Common myeloid progenitor, CD34-positive (primary cell): ENCODE data around the gene CCDC167.

Source experiments
- CTCF ChIA-PET: fragments of 350-600 bp; sonication (Branson Sonifier 250); formaldehyde crosslinking; loops from one replicate; lab custom pipeline; 2021; ENCODE audit warnings: antibody characterized with exemption; lab: Charles Lee
- POLR2A ChIA-PET: fragments of 350-600 bp; sonication (Branson Sonifier 250); formaldehyde crosslinking; loops from one replicate; lab custom pipeline; 2021; ENCODE audit warnings: antibody characterized with exemption; lab: Charles Lee
- DNase-seq, 3 donors: peaks; one replicate each; pipeline versions ENCODE4 v3.0.0 to v3.0.0-alpha.2; 2013
- H3K27ac ChIP-seq, 2 experiments: 1 replicate in 1 of 2; 2 replicates in 1 of 2; pipeline ENCODE4 v1.7.0; 2013; ENCODE audit warnings: inconsistent platforms in 2 of 2, low read length in 2 of 2, mild to moderate bottlenecking in 2 of 2, low read depth in 1 of 2, moderate library complexity in 1 of 2; ENCODE audit not compliant: severe bottlenecking in 2 of 2, insufficient read depth in 1 of 2, poor library complexity in 1 of 2
- H3K27me3 ChIP-seq, 5 experiments: replicated peaks in 2 of 5; 1 replicate in 3 of 5; 2 replicates in 2 of 5; pipeline versions ENCODE4 v1.6.1 to v1.7.0; 2013; ENCODE audit warnings: low read length in 4 of 5, mild to moderate bottlenecking in 2 of 5, moderate library complexity in 2 of 5, inconsistent platforms in 1 of 5; ENCODE audit not compliant: insufficient read depth in 5 of 5, control insufficient read depth in 4 of 5
- H3K36me3 ChIP-seq, 4 experiments: 1 replicate in 2 of 4; 2 replicates in 2 of 4; pipeline versions ENCODE4 v1.6.1 to v1.7.0; 2013; ENCODE audit warnings: low read length in 3 of 4, control low read depth in 1 of 4, mild to moderate bottlenecking in 1 of 4; ENCODE audit not compliant: control insufficient read depth in 4 of 4, insufficient read depth in 4 of 4
- H3K4me1 ChIP-seq, 4 experiments: 1 replicate in 3 of 4; 2 replicates in 1 of 4; pipeline versions ENCODE4 v1.6.1 to v1.7.1; 2013; ENCODE audit warnings: low read length in 3 of 4, mild to moderate bottlenecking in 3 of 4, control low read depth in 1 of 4, inconsistent platforms in 1 of 4, moderate library complexity in 1 of 4; ENCODE audit not compliant: control insufficient read depth in 4 of 4, insufficient read depth in 4 of 4; ENCODE audit errors: control extremely low read depth in 1 of 4
- H3K4me3 ChIP-seq, 7 experiments: 1 replicate in 4 of 7; 2 replicates in 3 of 7; pipeline versions ENCODE4 v1.5.1 to v1.7.0; 2013; ENCODE audit warnings: mild to moderate bottlenecking in 7 of 7, low read length in 6 of 7, moderate library complexity in 6 of 7, inconsistent platforms in 2 of 7, low read depth in 2 of 7, control low read depth in 1 of 7; ENCODE audit not compliant: insufficient read depth in 4 of 7, control insufficient read depth in 1 of 7; ENCODE audit errors: extremely low read depth in 1 of 7
- H3K9me3 ChIP-seq, 5 experiments: 1 replicate in 4 of 5; 2 replicates in 1 of 5; pipeline versions ENCODE4 v1.6.1 to v1.7.1; 2013; ENCODE audit warnings: low read length in 4 of 5, mild to moderate bottlenecking in 2 of 5, inconsistent platforms in 1 of 5, low read depth in 1 of 5, moderate library complexity in 1 of 5; ENCODE audit not compliant: control insufficient read depth in 4 of 5, insufficient read depth in 2 of 5; ENCODE audit errors: control extremely low read depth in 1 of 5
- WGBS: methylation state at CpG from one replicate; pipeline ENCODE4 v1.1.5; 2013; ENCODE audit not compliant: insufficient coverage; 5-methylcytosine and 5-hydroxymethylcytosine counted together

CCDC167 gene

DNA sequence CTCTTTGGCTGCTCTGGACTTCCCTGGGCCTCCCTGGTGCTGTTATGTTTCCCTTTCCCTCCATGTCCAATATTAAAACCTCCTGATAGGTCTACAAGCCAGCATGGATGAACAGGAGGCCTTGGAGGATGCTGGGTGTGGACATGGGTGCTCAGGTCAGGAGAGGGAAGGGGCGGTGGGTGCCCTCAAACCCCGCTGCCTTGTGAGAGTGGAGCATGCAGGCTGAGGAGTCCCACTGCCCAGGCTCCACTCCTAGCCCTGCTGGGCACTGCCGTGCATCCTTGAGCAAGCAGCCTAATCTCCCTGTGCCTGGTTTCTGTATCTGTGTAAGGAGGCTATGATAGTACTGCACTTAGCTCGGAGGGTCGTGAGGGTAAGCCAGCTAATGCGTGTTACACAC, 18.4 kb upstream of the CCDC167 start:
- Histone ChIP-seq H3K27me3 (peaks cover 0 to 49% (median 6%) of the 10 kb centered on the region in 5 experiments), H3K4me1 (peaks cover 10 to 55% (median 48%) of the 10 kb centered on the region in 4 experiments), H3K9me3 (peaks cover 0 to 6% (median 0%) of the 10 kb centered on the region in 5 experiments), H3K4me3 (no peak overlapping the region), H3K27ac (no peak overlapping the region), H3K36me3 (no peaks in the 10 kb centered on the region)
- 92% methylated on average over 2 of the region's 6 CpGs for WGBS
- POLR2A ChIA-PET: no interaction called here
- CTCF ChIA-PET: interaction anchor here (0.8 to 2.1 kb wide), 3 partner anchors 26 to 30 kb away, joined by 3 to 6 read pairs (median 5); no protein-coding TSS in a partner anchor
- DNase-seq: no peak

DNA sequence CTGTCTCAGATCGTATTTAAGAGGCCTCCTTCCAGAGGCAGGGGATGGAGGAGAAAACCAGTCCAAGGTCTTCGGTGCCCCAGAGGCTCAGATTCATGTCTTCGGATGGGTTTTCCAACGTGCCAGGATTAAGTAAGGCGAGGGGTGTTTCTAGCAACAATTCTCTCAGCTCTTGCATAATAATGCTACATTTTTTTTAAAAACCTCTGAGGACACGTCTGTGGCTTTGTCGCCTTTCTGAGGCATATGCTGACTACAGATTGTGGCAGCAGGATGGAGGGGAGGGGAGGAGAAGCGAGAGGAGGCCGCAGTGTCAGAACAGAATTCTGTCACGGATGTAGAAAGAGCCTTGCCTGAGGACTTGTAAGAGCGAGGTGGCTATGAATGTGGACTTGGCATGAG, 17.7 kb upstream of the CCDC167 start:
- peak; percentile 88 to 97 (median 96) for DNase-seq
- ChIA-PET POLR2A (no interaction called here), CTCF (interaction anchor here (1.1 to 3.0 kb wide), 4 partner anchors 19 to 48 kb away, joined by 3 to 9 read pairs (median 6); no protein-coding TSS in a partner anchor)
- Histone ChIP-seq H3K4me1 (peaks cover 10 to 57% (median 49%) of the 10 kb centered on the region in 4 experiments), H3K9me3 (peaks cover 0 to 6% (median 0%) of the 10 kb centered on the region in 5 experiments), H3K27me3 (peaks cover 0 to 49% (median 3%) of the 10 kb centered on the region in 5 experiments), H3K4me3 (peak overlapping the region in 1 of 7 experiments; percentile 5), H3K27ac (no peak overlapping the region), H3K36me3 (no peaks in the 10 kb centered on the region)
- whole genome bisulfite sequencing: 11% methylated on average over 9 of the region's 11 CpGs

DNA sequence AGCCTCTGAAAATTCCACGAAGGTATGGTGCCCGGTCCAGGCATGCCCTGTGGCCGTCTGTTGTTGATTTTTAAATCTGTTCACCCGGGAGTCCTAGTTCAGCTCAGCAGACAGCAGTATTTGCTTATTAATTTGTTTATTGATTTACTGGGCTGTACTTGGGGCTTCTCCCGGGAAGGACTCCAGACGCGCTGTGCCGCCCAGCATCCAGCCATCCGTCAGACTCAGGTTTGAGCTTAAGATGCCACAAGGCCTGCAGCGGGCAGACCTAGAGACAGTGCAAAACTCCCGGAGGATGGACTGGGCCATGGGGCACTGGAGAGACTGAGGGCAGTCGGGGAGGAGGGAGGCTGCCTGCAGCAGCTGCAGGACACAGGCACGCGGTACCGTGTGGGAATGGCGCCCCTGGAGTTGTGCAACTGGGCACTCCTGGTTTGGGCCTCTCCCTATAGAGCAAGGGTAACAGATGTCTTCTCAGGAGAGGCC, 17.3 kb upstream of the CCDC167 start:
- ChIA-PET CTCF (interaction anchor here (0.7 to 3.0 kb wide), 6 partner anchors 10 to 49 kb away, joined by 3 to 9 read pairs (median 4); no protein-coding TSS in a partner anchor), POLR2A (interaction anchor here (1.0 kb wide), 1 partner anchor 18 kb away, joined by 3 read pairs; no protein-coding TSS in a partner anchor)
- Histone ChIP-seq H3K27me3 (peaks cover 0 to 51% (median 0%) of the 10 kb centered on the region in 5 experiments), H3K27ac (no peak overlapping the region), H3K9me3 (peaks cover 0 to 6% (median 0%) of the 10 kb centered on the region in 5 experiments), H3K4me3 (peak overlapping the region in 1 of 7 experiments; percentile 5), H3K4me1 (peaks cover 10 to 57% (median 49%) of the 10 kb centered on the region in 4 experiments), H3K36me3 (no peaks in the 10 kb centered on the region)
- DNase-seq: no peak
- WGBS: 68% methylated on average over 16 of the region's 16 CpGs

DNA sequence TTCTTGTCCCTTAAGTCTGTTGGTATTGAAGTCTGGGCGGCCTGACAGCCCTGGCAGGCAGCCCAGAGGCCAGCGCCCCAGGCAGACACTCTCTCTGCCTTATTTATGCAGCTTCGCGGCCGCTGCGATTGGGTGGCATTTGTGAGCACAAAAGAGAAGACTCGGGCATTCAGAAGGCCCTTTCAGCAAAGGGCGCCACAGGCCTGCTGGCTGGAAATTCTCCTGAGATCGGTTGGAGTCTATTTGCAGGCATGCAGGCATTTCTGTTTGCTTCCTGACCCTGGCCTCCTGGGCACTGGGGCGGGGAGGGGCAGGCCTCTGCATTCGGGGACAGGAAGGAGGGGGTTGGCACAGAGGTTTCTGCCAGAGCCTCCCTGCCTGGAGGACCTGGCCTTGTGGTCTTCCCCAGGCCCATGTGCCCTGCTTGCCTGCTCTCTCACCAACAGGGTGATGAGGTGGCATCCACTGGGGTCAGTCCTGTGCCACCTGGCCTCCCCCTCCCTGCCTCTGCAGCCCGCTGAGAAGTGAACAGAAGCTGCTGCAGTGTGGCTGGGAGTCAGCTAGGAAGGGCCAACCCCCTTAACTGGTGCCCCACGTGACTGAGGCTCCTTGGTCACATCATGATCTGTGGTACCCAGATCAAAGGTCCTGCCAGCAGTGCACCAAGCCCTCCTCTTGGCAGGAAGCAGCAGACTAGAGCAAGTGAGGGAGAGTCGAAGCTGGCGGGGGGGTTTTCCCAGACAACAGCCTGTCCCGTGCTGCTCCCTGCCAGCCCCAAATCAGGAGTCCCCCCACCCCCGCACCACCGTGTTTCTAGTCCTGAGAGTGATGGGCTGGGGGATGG, 16.6 kb upstream of the CCDC167 start:
- H3K9me3 ChIP-seq: peaks cover 0 to 6% (median 0%) of the 10 kb centered on the region in 5 experiments
- no peak overlapping the region for H3K27ac ChIP-seq
- H3K36me3 ChIP-seq: no peaks in the 10 kb centered on the region
- peak in 2 of 3 donors; percentile 66 to 67 for DNase-seq
- H3K27me3 ChIP-seq: peaks cover 0 to 51% (median 0%) of the 10 kb centered on the region in 5 experiments
- CTCF ChIA-PET: interaction anchor here (0.6 to 3.0 kb wide), 6 partner anchors 9 to 229 kb away, joined by 3 to 9 read pairs (median 4); no protein-coding TSS in a partner anchor
- POLR2A ChIA-PET: interaction anchor here (0.6 to 1.0 kb wide), 2 partner anchors 17 to 50 kb away, joined by 3 read pairs; no protein-coding TSS in a partner anchor
- peak overlapping the region in 3 of 7 experiments; percentile 16 to 37 (median 37) for H3K4me3 ChIP-seq
- H3K4me1 ChIP-seq: peaks cover 10 to 54% (median 46%) of the 10 kb centered on the region in 4 experiments
- 14% methylated on average over 16 of the region's 18 CpGs for WGBS

DNA sequence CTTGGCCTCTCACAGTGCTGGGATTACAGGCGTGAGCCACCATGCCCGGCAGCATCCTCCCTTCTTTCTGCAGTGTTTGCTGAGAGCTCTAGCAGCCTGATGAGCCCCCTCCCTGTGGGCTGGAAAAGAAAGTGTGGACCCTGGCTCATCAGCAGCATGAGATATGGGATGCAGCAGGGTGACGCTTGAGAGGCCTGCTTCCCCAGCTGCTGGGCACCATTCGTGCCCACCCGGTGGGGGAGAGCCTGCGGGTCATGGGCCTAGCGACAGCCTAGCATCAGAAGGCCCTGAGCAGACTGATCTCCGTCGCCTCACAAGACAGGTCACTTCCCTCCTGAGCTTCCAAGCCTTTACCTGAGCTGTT, 16.0 kb upstream of the CCDC167 start:
- DNase-seq: no peak
- ChIA-PET POLR2A (interaction anchor here (0.6 kb wide), 1 partner anchor 50 kb away, joined by 3 read pairs; no protein-coding TSS in a partner anchor), CTCF (interaction anchor here (0.6 to 3.0 kb wide), 3 partner anchors 9 to 229 kb away, joined by 3 to 9 read pairs (median 4); no protein-coding TSS in a partner anchor)
- H3K4me3 ChIP-seq: peak overlapping the region in 2 of 7 experiments; percentile 16 to 37
- H3K9me3 ChIP-seq: peaks cover 0 to 6% (median 0%) of the 10 kb centered on the region in 5 experiments
- peaks cover 0 to 55% (median 0%) of the 10 kb centered on the region in 5 experiments for H3K27me3 ChIP-seq
- H3K4me1 ChIP-seq: peaks cover 10 to 47% (median 40%) of the 10 kb centered on the region in 4 experiments
- no peaks in the 10 kb centered on the region for H3K36me3 ChIP-seq
- H3K27ac ChIP-seq: no peak overlapping the region
- 66% methylated on average over 8 of the region's 9 CpGs for WGBS

DNA sequence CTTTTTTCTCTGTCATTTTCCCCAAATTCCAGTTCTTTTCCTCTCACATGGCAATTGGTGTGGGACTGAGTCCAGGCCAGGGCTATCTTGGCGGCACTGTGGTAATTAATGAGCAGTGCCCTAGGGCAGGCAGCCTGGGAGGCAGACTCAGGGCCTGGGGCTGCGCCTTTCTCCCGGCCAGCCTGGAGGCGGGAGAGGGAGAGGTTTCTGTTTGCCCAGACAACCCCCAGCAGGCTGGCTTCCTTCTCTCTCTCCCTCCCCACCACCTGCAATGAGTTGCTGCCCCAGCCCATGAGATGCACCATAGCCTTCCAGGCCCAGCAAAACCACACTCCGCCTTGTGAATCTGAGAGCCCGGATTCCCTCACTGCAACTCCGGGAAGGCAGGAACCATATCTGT, 15.1 kb upstream of the CCDC167 start:
- DNase-seq: no peak
- WGBS: 80% methylated on average over 5 of the region's 7 CpGs
- peaks cover 0 to 6% (median 0%) of the 10 kb centered on the region in 5 experiments for H3K9me3 ChIP-seq
- CTCF ChIA-PET: interaction anchor here (1.0 to 3.0 kb wide), 2 partner anchors 22 to 33 kb away, joined by 3 to 9 read pairs; no protein-coding TSS in a partner anchor
- no peaks in the 10 kb centered on the region for H3K36me3 ChIP-seq
- POLR2A ChIA-PET: interaction anchor here (0.5 kb wide), 1 partner anchor 1146 kb away, joined by 3 read pairs; no protein-coding TSS in a partner anchor
- peaks cover 10 to 45% (median 38%) of the 10 kb centered on the region in 4 experiments for H3K4me1 ChIP-seq
- peaks cover 0 to 55% (median 0%) of the 10 kb centered on the region in 5 experiments for H3K27me3 ChIP-seq
- H3K27ac ChIP-seq: no peak overlapping the region
- no peak overlapping the region for H3K4me3 ChIP-seq
